Gastrocnemius medialis (tissue), 4 donors: ENCODE measurements around the gene RTEL1. TPM values are rescaled to one million over a fixed set of nuclear protein-coding genes. Genes with fewer than 3 reads are reported as not detected.

Experiments used
- ATAC-seq, 2 donors: fragments of 150-250 bp; one replicate each; pipeline ENCODE4 v1.9.1; 2016
- DNase-seq, 2 donors: peaks; one replicate each; pipeline ENCODE4 v3.0.0-alpha.2; 2019
- H3K27ac ChIP-seq, 4 donors: fragments of 200-600 bp; sonication (generic); 1 replicate in 1 of 4; 2 replicates in 3 of 4; pipeline ENCODE4 v1.5.1; 2016 to 2018; ENCODE audit warnings: mild to moderate bottlenecking in 2 of 4, moderate library complexity in 1 of 4
- H3K27me3 ChIP-seq, 3 donors: fragments of 200-600 bp; sonication (generic) in 2 of 3; 1 replicate in 1 of 3; 2 replicates in 2 of 3; pipeline versions ENCODE4 v1.5.1 to v1.6.0; 2016 to 2019; ENCODE audit warnings: mild to moderate bottlenecking in 1 of 3, moderate library complexity in 1 of 3
- H3K36me3 ChIP-seq, 2 donors: fragments of 200-600 bp; sonication (generic) in 1 of 2; one replicate each; pipeline ENCODE4 v1.5.1; 2017 to 2018
- H3K4me1 ChIP-seq, 2 donors: fragments of 200-600 bp; sonication (generic) in 1 of 2; one replicate each; pipeline ENCODE4 v1.5.1; 2016 to 2017; ENCODE audit warnings: mild to moderate bottlenecking in 2 of 2
- H3K4me3 ChIP-seq, 4 donors: fragments of 200-600 bp; sonication (generic) in 3 of 4; 1 replicate in 1 of 4; 2 replicates in 3 of 4; pipeline ENCODE4 v1.5.1; 2016 to 2019; ENCODE audit warnings: mild to moderate bottlenecking in 2 of 4
- H3K9me3 ChIP-seq, 3 donors: fragments of 200-600 bp; sonication (generic) in 2 of 3; 1 replicate in 1 of 3; 2 replicates in 2 of 3; pipeline ENCODE4 v1.5.1; 2016 to 2019
- POLR2A ChIP-seq, 2 donors: fragments of 450-650 bp; IDR thresholded peaks; one replicate each; pipeline ENCODE4 v1.6.1; 2017; ENCODE audit warnings: antibody characterized with exemption in 2 of 2, mild to moderate bottlenecking in 2 of 2, moderate library complexity in 2 of 2
- in situ Hi-C, 4 donors: fragments of 200-750 bp; cut with MboI; loops; one replicate each; pipeline versions ENCODE4 v1.15.0 to v1.8.0; 2017; ENCODE audit warnings: low sequenced_read_pairs in 4 of 4
- intact Hi-C: fragments of 100-400 bp; cut with DNase I; formaldehyde crosslinking; loops from one replicate; pipeline ENCODE4 v1.15.1; 2023; ENCODE audit warnings: low total_unique reads
- total RNA-seq, 4 donors: library from RNA; depleted of rRNA; stranded (reverse); fragments of >200 nt; gene quantifications; one replicate each; pipeline versions ENCODE4 v1.1.0 to v1.2.3, GENCODE V29; 2016
- TF ChIP-seq, protein P1 (sequence below), 5 experiments: fragments of 450-650 bp in 3 of 5; fragments of 200-600 bp in 2 of 5; sonication (generic) in 2 of 5; IDR thresholded peaks in 4 of 5; conservative IDR thresholded peaks in 1 of 5; 1 replicate in 4 of 5; 2 replicates in 1 of 5; pipeline ENCODE4 v1.5.1; 2016 to 2019; ENCODE audit warnings: antibody characterized with exemption in 5 of 5, mild to moderate bottlenecking in 3 of 5, moderate library complexity in 3 of 5

Gene RTEL1
- total RNA-seq, 4 donors from 2014 or later: 2.4 to 9.1 (median 6.0) TPM

DNA sequence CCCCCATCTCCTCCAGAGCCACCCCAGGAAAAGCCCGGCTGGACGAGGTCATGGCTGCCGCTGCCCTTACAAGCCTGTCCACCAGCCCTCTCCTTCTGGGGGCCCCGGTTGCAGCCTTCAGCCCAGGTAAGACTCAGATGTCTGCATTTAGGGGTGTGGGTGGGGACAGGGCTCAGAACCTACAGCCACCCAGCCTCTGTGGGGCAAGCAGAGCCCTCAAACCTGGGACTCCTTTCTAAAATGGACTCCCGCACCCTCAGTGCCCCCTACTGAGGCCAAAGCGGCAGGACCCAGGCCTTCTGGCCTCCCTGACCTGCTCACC lies 83.2 kb downstream of the RTEL1 start:
- H3K36me3 ChIP-seq: peaks cover 0 to 10% of the 10 kb centered on the region in 2 donors
- no peaks in the 10 kb centered on the region for H3K9me3 ChIP-seq
- peak overlapping the region; percentile 90 to 95 (median 94) for H3K27ac ChIP-seq
- intact Hi-C loops (loop anchor here (2.0 kb wide), 2 partner anchors 115 to 123 kb away; partner anchors contain the start of genes GMEB2 and TPD52L2), in situ Hi-C loops (no loop called here)
- DNase-seq: no peak
- TF ChIP-seq POLR2A (IDR thresholded peaks at IDR 0.05): no peak
- TF ChIP-seq, protein P1, sequence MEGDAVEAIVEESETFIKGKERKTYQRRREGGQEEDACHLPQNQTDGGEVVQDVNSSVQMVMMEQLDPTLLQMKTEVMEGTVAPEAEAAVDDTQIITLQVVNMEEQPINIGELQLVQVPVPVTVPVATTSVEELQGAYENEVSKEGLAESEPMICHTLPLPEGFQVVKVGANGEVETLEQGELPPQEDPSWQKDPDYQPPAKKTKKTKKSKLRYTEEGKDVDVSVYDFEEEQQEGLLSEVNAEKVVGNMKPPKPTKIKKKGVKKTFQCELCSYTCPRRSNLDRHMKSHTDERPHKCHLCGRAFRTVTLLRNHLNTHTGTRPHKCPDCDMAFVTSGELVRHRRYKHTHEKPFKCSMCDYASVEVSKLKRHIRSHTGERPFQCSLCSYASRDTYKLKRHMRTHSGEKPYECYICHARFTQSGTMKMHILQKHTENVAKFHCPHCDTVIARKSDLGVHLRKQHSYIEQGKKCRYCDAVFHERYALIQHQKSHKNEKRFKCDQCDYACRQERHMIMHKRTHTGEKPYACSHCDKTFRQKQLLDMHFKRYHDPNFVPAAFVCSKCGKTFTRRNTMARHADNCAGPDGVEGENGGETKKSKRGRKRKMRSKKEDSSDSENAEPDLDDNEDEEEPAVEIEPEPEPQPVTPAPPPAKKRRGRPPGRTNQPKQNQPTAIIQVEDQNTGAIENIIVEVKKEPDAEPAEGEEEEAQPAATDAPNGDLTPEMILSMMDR (IDR thresholded peaks at IDR 0.05 in 4 of 5, conservative IDR thresholded peaks at IDR 0.05 in 1 of 5): no peak
- H3K27me3 ChIP-seq: no peaks in the 10 kb centered on the region
- ATAC-seq: no peak
- peaks cover 17 to 32% of the 10 kb centered on the region in 2 donors for H3K4me1 ChIP-seq
- peak overlapping the region; percentile 58 to 74 (median 66) for H3K4me3 ChIP-seq

DNA sequence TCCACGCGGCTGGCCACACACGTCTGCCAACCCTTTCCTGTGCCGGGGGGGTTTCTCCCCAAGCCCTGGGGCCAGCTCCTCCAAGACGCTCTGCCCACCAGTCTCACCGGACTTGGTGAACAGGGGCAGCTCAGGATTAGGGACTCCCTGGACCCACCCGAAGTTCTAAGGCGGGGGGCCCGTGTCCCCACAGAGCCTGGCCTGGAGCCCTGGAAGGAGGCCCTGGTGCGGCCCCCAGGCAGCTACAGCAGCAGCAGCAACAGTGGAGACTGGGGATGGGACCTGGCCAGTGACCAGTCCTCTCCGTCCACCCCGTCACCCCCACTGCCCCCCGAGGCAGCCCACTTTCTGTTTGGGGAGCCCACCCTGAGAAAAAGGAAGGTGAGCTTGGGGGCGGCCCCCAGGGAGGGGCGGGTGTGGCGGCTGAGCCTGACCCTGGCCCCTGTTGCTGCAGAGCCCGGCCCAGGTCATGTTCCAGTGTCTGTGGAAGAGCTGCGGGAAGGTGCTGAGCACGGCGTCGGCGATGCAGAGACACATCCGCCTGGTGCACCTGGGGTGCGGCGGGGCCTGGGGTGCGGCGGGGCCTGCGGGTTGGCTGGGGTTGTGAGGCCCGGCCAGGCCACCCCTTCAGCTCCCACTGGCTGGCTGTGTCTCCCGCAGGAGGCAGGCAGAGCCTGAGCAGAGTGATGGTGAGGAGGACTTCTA lies 83.7 kb downstream of the RTEL1 start:
- in situ Hi-C loops (no loop called here), intact Hi-C loops (loop anchor here (2.0 kb wide), 2 partner anchors 115 to 123 kb away; partner anchors contain the start of genes GMEB2 and TPD52L2)
- H3K4me1 ChIP-seq: peaks cover 17 to 32% of the 10 kb centered on the region in 2 donors
- TF ChIP-seq, protein P1 (IDR thresholded peaks at IDR 0.05 in 4 of 5, conservative IDR thresholded peaks at IDR 0.05 in 1 of 5): no peak
- no peak for TF ChIP-seq POLR2A (IDR thresholded peaks at IDR 0.05)
- peak overlapping the region; percentile 58 to 74 (median 66) for H3K4me3 ChIP-seq
- H3K27me3 ChIP-seq: no peaks in the 10 kb centered on the region
- H3K27ac ChIP-seq: peak overlapping the region; percentile 90 to 95 (median 94)
- peaks cover 0 to 9% of the 10 kb centered on the region in 2 donors for H3K36me3 ChIP-seq
- ATAC-seq (no peak), DNase-seq (no peak)
- no peaks in the 10 kb centered on the region for H3K9me3 ChIP-seq

DNA sequence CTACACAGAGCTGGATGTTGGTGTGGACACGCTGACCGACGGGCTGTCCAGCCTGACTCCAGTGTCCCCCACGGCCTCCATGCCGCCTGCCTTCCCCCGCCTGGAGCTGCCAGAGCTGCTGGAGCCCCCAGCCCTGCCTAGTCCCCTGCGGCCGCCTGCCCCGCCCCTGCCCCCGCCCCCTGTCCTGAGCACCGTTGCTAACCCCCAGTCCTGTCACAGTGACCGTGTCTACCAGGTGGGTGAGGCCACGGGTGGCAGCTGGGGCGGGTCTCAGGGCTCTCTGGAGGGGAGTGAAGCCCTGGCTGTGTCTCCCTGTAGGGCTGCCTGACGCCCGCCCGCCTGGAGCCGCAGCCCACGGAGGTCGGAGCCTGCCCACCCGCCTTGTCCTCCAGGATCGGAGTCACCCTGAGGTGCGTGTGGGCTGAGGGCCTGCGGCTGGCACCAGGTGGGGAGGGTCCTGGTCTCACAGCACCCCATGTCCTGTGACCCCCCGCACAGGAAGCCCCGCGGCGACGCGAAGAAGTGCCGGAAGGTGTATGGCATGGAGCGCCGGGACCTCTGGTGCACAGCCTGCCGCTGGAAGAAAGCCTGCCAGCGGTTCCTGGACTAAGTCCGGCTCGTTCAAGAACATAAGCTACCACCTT lies 84.4 kb downstream of the RTEL1 start:
- H3K4me1 ChIP-seq: peaks cover 17 to 32% of the 10 kb centered on the region in 2 donors
- H3K9me3 ChIP-seq: no peaks in the 10 kb centered on the region
- no peak for TF ChIP-seq POLR2A (IDR thresholded peaks at IDR 0.05)
- TF ChIP-seq, protein P1 (IDR thresholded peaks at IDR 0.05 in 4 of 5, conservative IDR thresholded peaks at IDR 0.05 in 1 of 5): no peak
- H3K27ac ChIP-seq: peak overlapping the region in 3 of 4 donors; percentile 90 to 95 (median 94)
- intact Hi-C loops (no loop called here), in situ Hi-C loops (no loop called here)
- DNase-seq (no peak), ATAC-seq (no peak)
- H3K4me3 ChIP-seq: no peak overlapping the region
- H3K27me3 ChIP-seq: no peaks in the 10 kb centered on the region
- peaks cover 0 to 9% of the 10 kb centered on the region in 2 donors for H3K36me3 ChIP-seq

DNA sequence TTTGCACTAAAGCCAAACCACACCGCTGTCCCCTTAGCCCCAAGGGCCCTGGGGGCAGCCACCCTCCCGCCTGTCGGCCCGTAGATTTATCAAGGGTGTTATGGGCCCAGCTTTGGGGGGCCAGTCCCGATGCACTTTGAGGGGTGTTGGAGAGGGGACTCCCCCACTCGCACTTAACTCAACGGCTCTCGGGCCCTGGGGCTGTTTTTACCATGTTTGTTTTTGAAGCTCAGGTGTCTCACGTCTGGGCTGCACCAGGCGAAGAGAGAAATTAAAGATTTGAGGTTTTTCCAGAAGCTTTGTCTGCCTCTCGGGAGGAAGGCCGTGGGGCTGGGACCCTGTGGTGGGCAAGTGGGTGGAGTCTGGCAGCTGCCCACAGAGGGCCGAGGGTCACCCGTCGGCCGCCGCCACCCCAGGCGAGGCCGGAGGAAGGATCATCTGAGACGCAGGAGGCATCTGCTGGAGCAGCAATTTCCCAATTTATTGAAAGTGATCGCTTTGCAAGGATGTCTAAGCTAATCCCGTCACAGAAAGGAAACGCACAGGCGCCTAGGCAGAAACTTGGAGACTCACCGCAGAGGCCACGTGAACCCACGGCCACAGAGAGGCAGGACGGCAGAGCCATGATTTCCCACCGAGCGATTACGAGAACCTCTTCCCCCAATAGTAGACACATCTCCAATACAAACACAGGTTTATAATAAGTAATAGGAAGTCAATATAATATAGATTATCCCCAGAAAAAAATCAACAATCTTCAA lies 85.3 kb downstream of the RTEL1 start:
- in situ Hi-C loops (no loop called here), intact Hi-C loops (no loop called here)
- DNase-seq: no peak
- no peak for ATAC-seq
- Histone ChIP-seq H3K4me3 (no peak overlapping the region), H3K27ac (peak overlapping the region in 2 of 4 donors; percentile 18 to 94), H3K9me3 (no peaks in the 10 kb centered on the region), H3K36me3 (peaks cover 0 to 9% of the 10 kb centered on the region in 2 donors), H3K27me3 (no peaks in the 10 kb centered on the region), H3K4me1 (peaks cover 14 to 25% of the 10 kb centered on the region in 2 donors)
- no peak for TF ChIP-seq POLR2A (IDR thresholded peaks at IDR 0.05)
- TF ChIP-seq, protein P1 (IDR thresholded peaks at IDR 0.05 in 4 of 5, conservative IDR thresholded peaks at IDR 0.05 in 1 of 5): no peak
